ENCODE results near the gene SUFU.
"Not testable (repeated sequence)": the region's sequence is repeated elsewhere in the genome, so short reads cannot be mapped to it uniquely, and the experiment has no call there.

Gene SUFU

DNA sequence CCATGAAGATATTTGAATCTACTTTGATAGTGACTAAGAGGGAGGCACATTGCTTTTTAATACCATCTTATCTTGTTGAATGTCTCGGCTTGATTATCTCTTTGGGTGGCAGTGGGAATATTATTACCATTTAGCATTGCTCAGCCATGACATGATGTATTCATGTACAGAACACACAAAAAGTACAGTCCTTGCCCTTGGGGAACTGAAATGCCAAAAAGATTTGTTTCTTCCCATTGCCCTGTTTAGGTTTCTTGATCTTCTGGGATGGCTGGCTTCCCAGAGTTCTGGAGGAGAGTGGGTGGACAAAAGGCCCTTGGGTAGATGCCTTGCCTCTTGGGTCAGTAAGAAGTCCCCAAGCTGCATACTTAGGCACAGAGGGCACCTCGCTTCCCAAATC lies 23.8 kb downstream of the SUFU start:
- no peaks in the 10 kb centered on the region for H3K4me1 ChIP-seq (ENCODE audit: control insufficient read depth in 2 of 2, insufficient read depth in 1 of 2, low read depth in 1 of 2, low read length in 2 of 2)
- no peak overlapping the region for H2AK5ac ChIP-seq (ENCODE audit: low read depth, low read length)
- no peak overlapping the region for H3K23ac ChIP-seq (ENCODE audit: low read depth, low read length, poor library complexity)
- no peaks in the 10 kb centered on the region for H3K27me3 ChIP-seq (ENCODE audit: control insufficient read depth in 3 of 3, insufficient read depth in 3 of 3, low read depth in 1 of 3, low read length in 3 of 3)
- H2BK12ac ChIP-seq (ENCODE audit: low read length): no peak overlapping the region
- no peak overlapping the region for H3K4me2 ChIP-seq (ENCODE audit: insufficient read depth, low read length, poor library complexity, severe bottlenecking)
- H4K91ac ChIP-seq (ENCODE audit: low read depth, low read length, poor library complexity): no peak overlapping the region
- H2BK15ac ChIP-seq (ENCODE audit: low read length): no peak overlapping the region
- H2AFZ ChIP-seq (ENCODE audit: low read length): no peak overlapping the region
- no peak overlapping the region for H3K4me3 ChIP-seq (ENCODE audit: low read length in 2 of 2)
- H3K14ac ChIP-seq (ENCODE audit: low read length): no peak overlapping the region
- no peak overlapping the region for H4K8ac ChIP-seq (ENCODE audit: low read depth, low read length)
- peaks cover 4% of the 10 kb centered on the region for H3K79me1 ChIP-seq (ENCODE audit: low read depth, low read length)
- no peak overlapping the region for H3K9ac ChIP-seq (ENCODE audit: low read depth, low read length, poor library complexity)
- H3K4ac ChIP-seq (ENCODE audit: low read length): no peak overlapping the region
- WGBS, 2 donors (ENCODE audit: extremely low coverage in 2 of 2, insufficient read length in 2 of 2, insufficient replicate concordance in 1 of 2): no CpG with 5 or more reads among the region's 2 CpGs
- no peaks in the 10 kb centered on the region for H3K9me3 ChIP-seq (replicated peaks in 1 of 2; ENCODE audit: control insufficient read depth in 2 of 2, insufficient read depth in 1 of 2, low read depth in 1 of 2, low read length in 2 of 2)
- no peak overlapping the region for H2BK5ac ChIP-seq (ENCODE audit: low read length)
- no peak for DNase-seq (ENCODE audit: low spot score)
- no peak overlapping the region for H3K27ac ChIP-seq (replicated peaks; ENCODE audit: low read length)
- peaks cover 4 to 38% of the 10 kb centered on the region in 2 donors for H3K36me3 ChIP-seq (replicated peaks in 1 of 2; ENCODE audit: control insufficient read depth in 2 of 2, insufficient read depth in 2 of 2, low read length in 2 of 2)
- no peak overlapping the region for H2BK120ac ChIP-seq (ENCODE audit: low read depth, low read length)
- no peak overlapping the region for H3K18ac ChIP-seq (ENCODE audit: low read length)

DNA sequence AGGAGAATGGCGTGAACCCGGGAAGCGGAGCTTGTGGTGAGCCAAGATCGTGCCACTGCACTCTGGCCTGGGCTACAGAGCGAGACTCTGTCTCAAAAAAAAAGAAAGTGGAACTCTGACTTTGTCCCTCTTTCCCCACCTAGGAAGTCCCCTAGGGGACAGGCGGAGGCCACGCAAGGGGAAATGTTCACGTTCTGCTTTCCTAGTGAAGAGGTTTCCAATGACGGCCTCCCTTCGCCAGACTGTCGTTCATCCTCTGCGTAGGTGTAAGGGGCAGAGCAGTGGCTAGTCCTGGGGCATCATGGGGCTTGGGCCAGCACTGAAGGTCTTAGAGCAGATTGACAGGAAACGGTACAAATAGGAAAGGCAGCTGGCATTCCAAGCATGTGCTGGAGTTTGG lies 30.6 kb downstream of the SUFU start:
- Histone ChIP-seq H3K36me3 (replicated peaks in 1 of 2; ENCODE audit: control insufficient read depth in 2 of 2, insufficient read depth in 2 of 2, low read length in 2 of 2) (peaks cover 4 to 7% of the 10 kb centered on the region in 2 donors), H3K4ac (ENCODE audit: low read length) (no peak overlapping the region), H3K14ac (ENCODE audit: low read length) (no peak overlapping the region), H3K79me1 (ENCODE audit: low read depth, low read length) (peaks cover 4% of the 10 kb centered on the region), H2BK15ac (ENCODE audit: low read length) (no peak overlapping the region), H2BK120ac (ENCODE audit: low read depth, low read length) (no peak overlapping the region), H3K4me1 (ENCODE audit: control insufficient read depth in 2 of 2, insufficient read depth in 1 of 2, low read depth in 1 of 2, low read length in 2 of 2) (no peaks in the 10 kb centered on the region), H3K9ac (ENCODE audit: low read depth, low read length, poor library complexity) (no peak overlapping the region), H3K23ac (ENCODE audit: low read depth, low read length, poor library complexity) (no peak overlapping the region), H3K4me2 (ENCODE audit: insufficient read depth, low read length, poor library complexity, severe bottlenecking) (no peak overlapping the region), H3K4me3 (ENCODE audit: low read length in 2 of 2) (no peak overlapping the region), H4K8ac (ENCODE audit: low read depth, low read length) (no peak overlapping the region), H3K27ac (replicated peaks; ENCODE audit: low read length) (no peak overlapping the region), H2BK12ac (ENCODE audit: low read length) (no peak overlapping the region), H2AFZ (ENCODE audit: low read length) (no peak overlapping the region), H2BK5ac (ENCODE audit: low read length) (no peak overlapping the region), H3K18ac (ENCODE audit: low read length) (no peak overlapping the region), H3K9me3 (replicated peaks in 1 of 2; ENCODE audit: control insufficient read depth in 2 of 2, insufficient read depth in 1 of 2, low read depth in 1 of 2, low read length in 2 of 2) (no peaks in the 10 kb centered on the region), H2AK5ac (ENCODE audit: low read depth, low read length) (no peak overlapping the region), H4K91ac (ENCODE audit: low read depth, low read length, poor library complexity) (no peak overlapping the region), H3K27me3 (ENCODE audit: control insufficient read depth in 3 of 3, insufficient read depth in 3 of 3, low read depth in 1 of 3, low read length in 3 of 3) (no peaks in the 10 kb centered on the region)
- DNase-seq (ENCODE audit: low spot score): no peak
- WGBS, 2 donors (ENCODE audit: extremely low coverage in 2 of 2, insufficient read length in 2 of 2, insufficient replicate concordance in 1 of 2): no CpG with 5 or more reads among the region's 13 CpGs

DNA sequence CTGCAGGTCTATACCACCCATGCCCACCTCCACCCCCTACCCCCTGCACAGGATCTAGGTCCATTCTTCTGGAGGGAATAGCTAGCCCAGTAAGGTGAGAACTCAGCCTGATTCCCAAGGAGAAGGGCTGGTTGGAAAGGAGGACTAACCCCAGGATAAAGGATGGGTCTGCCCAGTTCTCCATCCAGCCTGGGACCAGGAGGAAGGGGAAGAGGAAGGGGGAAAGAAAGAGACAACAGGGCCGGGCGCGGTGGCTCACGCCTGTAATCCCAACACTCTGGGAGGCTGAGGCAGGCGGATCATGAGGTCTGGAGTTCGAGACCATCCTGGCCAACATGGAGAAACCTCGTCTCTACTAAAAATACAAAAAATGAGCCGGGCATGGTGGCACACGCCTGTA lies 31.2 kb downstream of the SUFU start:
- H2AK5ac ChIP-seq (ENCODE audit: low read depth, low read length); H2BK15ac ChIP-seq (ENCODE audit: low read length); H4K8ac ChIP-seq (ENCODE audit: low read depth, low read length); H2AFZ ChIP-seq (ENCODE audit: low read length); H2BK12ac ChIP-seq (ENCODE audit: low read length); H3K23ac ChIP-seq (ENCODE audit: low read depth, low read length, poor library complexity); H3K4me3 ChIP-seq (ENCODE audit: low read length in 2 of 2); H3K4ac ChIP-seq (ENCODE audit: low read length); H3K14ac ChIP-seq (ENCODE audit: low read length); H3K27me3 ChIP-seq (ENCODE audit: control insufficient read depth in 3 of 3, insufficient read depth in 3 of 3, low read depth in 1 of 3, low read length in 3 of 3); H3K4me2 ChIP-seq (ENCODE audit: insufficient read depth, low read length, poor library complexity, severe bottlenecking); H3K27ac ChIP-seq (replicated peaks; ENCODE audit: low read length); H2BK120ac ChIP-seq (ENCODE audit: low read depth, low read length); H3K4me1 ChIP-seq (ENCODE audit: control insufficient read depth in 2 of 2, insufficient read depth in 1 of 2, low read depth in 1 of 2, low read length in 2 of 2); H3K36me3 ChIP-seq (replicated peaks in 1 of 2; ENCODE audit: control insufficient read depth in 2 of 2, insufficient read depth in 2 of 2, low read length in 2 of 2); H4K91ac ChIP-seq (ENCODE audit: low read depth, low read length, poor library complexity); H3K79me1 ChIP-seq (ENCODE audit: low read depth, low read length); H3K18ac ChIP-seq (ENCODE audit: low read length); H2BK5ac ChIP-seq (ENCODE audit: low read length); H3K9me3 ChIP-seq (replicated peaks in 1 of 2; ENCODE audit: control insufficient read depth in 2 of 2, insufficient read depth in 1 of 2, low read depth in 1 of 2, low read length in 2 of 2); DNase-seq (ENCODE audit: low spot score); H3K9ac ChIP-seq (ENCODE audit: low read depth, low read length, poor library complexity): not testable (repeated sequence)
- WGBS, 2 donors (ENCODE audit: extremely low coverage in 2 of 2, insufficient read length in 2 of 2, insufficient replicate concordance in 1 of 2): no CpG with 5 or more reads among the region's 9 CpGs

DNA sequence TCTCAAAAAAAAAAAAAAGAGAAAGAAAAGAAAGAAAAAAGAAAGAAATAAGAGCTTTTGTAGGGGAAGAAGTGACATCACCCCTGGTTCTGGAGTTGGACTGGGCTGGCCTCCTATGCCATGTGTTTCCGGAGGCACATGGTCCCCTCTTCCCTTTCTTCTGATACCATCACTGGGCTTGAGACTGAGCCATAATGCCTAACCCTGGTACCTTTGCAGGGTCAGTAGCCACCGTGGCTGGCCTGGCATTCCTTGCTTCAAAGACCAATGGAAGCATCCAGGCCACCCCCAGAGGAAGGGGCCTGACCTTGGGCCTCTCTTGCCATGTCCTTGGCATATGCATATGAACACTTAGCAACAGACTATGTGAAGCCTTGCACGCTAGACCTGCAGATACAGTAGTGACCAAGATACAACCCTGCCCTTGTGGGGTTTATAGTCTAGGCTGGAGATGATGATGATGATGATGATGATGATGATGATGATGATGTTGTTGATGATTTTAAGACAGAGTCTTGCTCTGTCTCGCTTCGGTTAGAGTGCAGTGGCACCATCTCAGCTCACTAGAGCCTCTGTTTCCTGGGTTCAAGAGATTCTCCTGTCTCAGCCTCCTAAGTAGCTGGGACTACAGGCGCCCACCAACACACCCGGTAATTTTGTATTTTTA lies 31.8 kb downstream of the SUFU start:
- no peak overlapping the region for H2BK120ac ChIP-seq (ENCODE audit: low read depth, low read length)
- H3K4ac ChIP-seq (ENCODE audit: low read length): no peak overlapping the region
- H3K9me3 ChIP-seq (replicated peaks in 1 of 2; ENCODE audit: control insufficient read depth in 2 of 2, insufficient read depth in 1 of 2, low read depth in 1 of 2, low read length in 2 of 2): no peaks in the 10 kb centered on the region
- H3K4me1 ChIP-seq (ENCODE audit: control insufficient read depth in 2 of 2, insufficient read depth in 1 of 2, low read depth in 1 of 2, low read length in 2 of 2): no peaks in the 10 kb centered on the region
- no peak overlapping the region for H3K27ac ChIP-seq (replicated peaks; ENCODE audit: low read length)
- no peak overlapping the region for H3K4me2 ChIP-seq (ENCODE audit: insufficient read depth, low read length, poor library complexity, severe bottlenecking)
- no peak overlapping the region for H2BK12ac ChIP-seq (ENCODE audit: low read length)
- no peak overlapping the region for H2BK5ac ChIP-seq (ENCODE audit: low read length)
- H4K91ac ChIP-seq (ENCODE audit: low read depth, low read length, poor library complexity): no peak overlapping the region
- no peak overlapping the region for H3K18ac ChIP-seq (ENCODE audit: low read length)
- no peak overlapping the region for H3K4me3 ChIP-seq (ENCODE audit: low read length in 2 of 2)
- no peak overlapping the region for H3K14ac ChIP-seq (ENCODE audit: low read length)
- DNase-seq (ENCODE audit: low spot score): no peak
- H2AK5ac ChIP-seq (ENCODE audit: low read depth, low read length): no peak overlapping the region
- H3K27me3 ChIP-seq (ENCODE audit: control insufficient read depth in 3 of 3, insufficient read depth in 3 of 3, low read depth in 1 of 3, low read length in 3 of 3): no peaks in the 10 kb centered on the region
- H2BK15ac ChIP-seq (ENCODE audit: low read length): no peak overlapping the region
- H3K79me1 ChIP-seq (ENCODE audit: low read depth, low read length): peaks cover 3% of the 10 kb centered on the region
- H2AFZ ChIP-seq (ENCODE audit: low read length): no peak overlapping the region
- peaks cover 4 to 7% of the 10 kb centered on the region in 2 donors for H3K36me3 ChIP-seq (replicated peaks in 1 of 2; ENCODE audit: control insufficient read depth in 2 of 2, insufficient read depth in 2 of 2, low read length in 2 of 2)
- H3K9ac ChIP-seq (ENCODE audit: low read depth, low read length, poor library complexity): no peak overlapping the region
- no CpG with 5 or more reads among the region's 7 CpGs for WGBS, 2 donors (ENCODE audit: extremely low coverage in 2 of 2, insufficient read length in 2 of 2, insufficient replicate concordance in 1 of 2)
- no peak overlapping the region for H3K23ac ChIP-seq (ENCODE audit: low read depth, low read length, poor library complexity)
- no peak overlapping the region for H4K8ac ChIP-seq (ENCODE audit: low read depth, low read length)
